Glutamatergic neuron (in vitro differentiated cells): Measurements from ENCODE around the gene FGFR1OP2. TPM values are rescaled to one million over a fixed set of nuclear protein-coding genes. Genes with fewer than 3 reads are reported as not detected.

ENCODE experiments used
- DNase-seq: peaks from one replicate; pipeline ENCODE4 v3.0.0; 2022
- H3K27ac Mint-ChIP-seq: one replicate; pipeline ENCODE4 v1.8.0; 2020; ENCODE audit warnings: mild to moderate bottlenecking, mixed read lengths, inconsistent platforms; ENCODE audit not compliant: unreplicated experiment
- H3K27me3 Mint-ChIP-seq: one replicate; pipeline ENCODE4 v1.8.0; 2020; ENCODE audit warnings: mild to moderate bottlenecking, moderate library complexity, mixed read lengths, inconsistent platforms; ENCODE audit not compliant: unreplicated experiment
- H3K36me3 Mint-ChIP-seq: one replicate; pipeline ENCODE4 v1.8.0; 2020; ENCODE audit warnings: mild to moderate bottlenecking, mixed read lengths, inconsistent platforms; ENCODE audit not compliant: unreplicated experiment
- H3K4me1 Mint-ChIP-seq: one replicate; pipeline ENCODE4 v1.8.0; 2020; ENCODE audit warnings: mild to moderate bottlenecking, low read depth, mixed read lengths, inconsistent platforms; ENCODE audit not compliant: unreplicated experiment
- H3K4me3 Mint-ChIP-seq: one replicate; pipeline ENCODE4 v1.8.0; 2020; ENCODE audit warnings: mild to moderate bottlenecking, mixed read lengths, inconsistent platforms; ENCODE audit not compliant: unreplicated experiment
- H3K9me3 Mint-ChIP-seq: one replicate; pipeline ENCODE4 v1.8.0; 2020; ENCODE audit warnings: mild to moderate bottlenecking, moderate library complexity, mixed read lengths, inconsistent platforms; ENCODE audit not compliant: unreplicated experiment
- total RNA-seq: library from RNA; stranded (reverse); fragmentation: NEBNext Ultra II Directional; extraction: Animal tissue kit (Norgen Biotek cat#: 25700); gene quantifications from one replicate; pipeline ENCODE4 v1.2.1, GENCODE V29; 2021; ENCODE audit not compliant: unreplicated experiment
- TF ChIP-seq, protein P1 (sequence below): fragments of 200-600 bp; sonication (generic); IDR thresholded peaks from one replicate; pipeline ENCODE4 v1.5.0; 2021; ENCODE audit not compliant: partially characterized antibody, unreplicated experiment

The FGFR1OP2 gene
- total RNA-seq, 1 donor from 2014 or later, result 22.1 TPM

DNA sequence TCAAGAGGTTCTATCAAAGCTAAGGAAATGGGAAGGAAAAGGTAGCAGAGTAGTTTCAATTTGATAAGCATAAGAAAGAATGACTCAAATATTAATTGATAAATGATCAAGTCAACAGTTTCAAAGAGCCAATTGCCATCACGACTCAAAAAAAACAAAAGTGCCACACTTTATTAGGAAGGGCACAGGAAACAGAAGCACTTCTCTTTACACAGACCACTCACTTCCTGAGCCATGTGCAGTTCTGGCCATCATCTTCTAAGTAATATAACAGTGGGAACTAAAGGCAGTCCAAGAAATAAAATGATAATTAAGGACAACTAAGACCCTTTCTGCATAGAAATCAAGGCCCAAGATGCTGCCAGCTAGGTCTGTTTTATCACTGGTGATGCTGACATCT lies 62.7 kb downstream of the FGFR1OP2 start:
- TF ChIP-seq, protein P1, sequence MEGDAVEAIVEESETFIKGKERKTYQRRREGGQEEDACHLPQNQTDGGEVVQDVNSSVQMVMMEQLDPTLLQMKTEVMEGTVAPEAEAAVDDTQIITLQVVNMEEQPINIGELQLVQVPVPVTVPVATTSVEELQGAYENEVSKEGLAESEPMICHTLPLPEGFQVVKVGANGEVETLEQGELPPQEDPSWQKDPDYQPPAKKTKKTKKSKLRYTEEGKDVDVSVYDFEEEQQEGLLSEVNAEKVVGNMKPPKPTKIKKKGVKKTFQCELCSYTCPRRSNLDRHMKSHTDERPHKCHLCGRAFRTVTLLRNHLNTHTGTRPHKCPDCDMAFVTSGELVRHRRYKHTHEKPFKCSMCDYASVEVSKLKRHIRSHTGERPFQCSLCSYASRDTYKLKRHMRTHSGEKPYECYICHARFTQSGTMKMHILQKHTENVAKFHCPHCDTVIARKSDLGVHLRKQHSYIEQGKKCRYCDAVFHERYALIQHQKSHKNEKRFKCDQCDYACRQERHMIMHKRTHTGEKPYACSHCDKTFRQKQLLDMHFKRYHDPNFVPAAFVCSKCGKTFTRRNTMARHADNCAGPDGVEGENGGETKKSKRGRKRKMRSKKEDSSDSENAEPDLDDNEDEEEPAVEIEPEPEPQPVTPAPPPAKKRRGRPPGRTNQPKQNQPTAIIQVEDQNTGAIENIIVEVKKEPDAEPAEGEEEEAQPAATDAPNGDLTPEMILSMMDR, result no peak
- H3K27me3 Mint-ChIP-seq, result peaks cover 1% of the 10 kb centered on the region

DNA sequence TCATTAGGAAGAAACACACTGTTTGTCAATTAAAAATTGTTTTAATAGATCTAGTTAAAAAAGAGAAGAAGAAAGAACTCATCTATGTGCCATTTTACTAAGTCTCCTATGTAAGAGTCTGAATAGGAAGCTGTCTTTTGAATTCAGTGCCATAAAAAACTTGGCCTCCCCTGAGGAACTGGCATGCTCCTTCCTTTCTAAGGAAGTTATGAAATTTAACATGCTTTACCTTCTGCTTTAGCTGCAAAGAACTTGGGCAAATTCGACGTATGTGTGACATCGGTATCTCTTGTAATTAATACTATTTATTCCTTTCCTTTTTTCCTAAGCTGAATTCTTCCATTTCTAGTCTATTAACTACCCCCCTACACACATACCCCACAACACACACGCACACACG lies 63.4 kb downstream of the FGFR1OP2 start:
- no peak for DNase-seq
- Mint-ChIP-seq H3K9me3 (no peaks in the 10 kb centered on the region), H3K27ac (no peak overlapping the region), H3K4me1 (peaks cover 7% of the 10 kb centered on the region), H3K36me3 (no peaks in the 10 kb centered on the region), H3K27me3 (peaks cover 1% of the 10 kb centered on the region), H3K4me3 (no peak overlapping the region)
- TF ChIP-seq, protein P1, result no peak

More for the DNA sequence above, 62.7 kb downstream of the FGFR1OP2 start:
- no peak for DNase-seq
- H3K36me3 Mint-ChIP-seq, result no peaks in the 10 kb centered on the region
- no peaks in the 10 kb centered on the region for H3K9me3 Mint-ChIP-seq
- H3K4me1 Mint-ChIP-seq, result peaks cover 7% of the 10 kb centered on the region
- H3K27ac Mint-ChIP-seq, result no peak overlapping the region
- H3K4me3 Mint-ChIP-seq, result no peak overlapping the region

DNA sequence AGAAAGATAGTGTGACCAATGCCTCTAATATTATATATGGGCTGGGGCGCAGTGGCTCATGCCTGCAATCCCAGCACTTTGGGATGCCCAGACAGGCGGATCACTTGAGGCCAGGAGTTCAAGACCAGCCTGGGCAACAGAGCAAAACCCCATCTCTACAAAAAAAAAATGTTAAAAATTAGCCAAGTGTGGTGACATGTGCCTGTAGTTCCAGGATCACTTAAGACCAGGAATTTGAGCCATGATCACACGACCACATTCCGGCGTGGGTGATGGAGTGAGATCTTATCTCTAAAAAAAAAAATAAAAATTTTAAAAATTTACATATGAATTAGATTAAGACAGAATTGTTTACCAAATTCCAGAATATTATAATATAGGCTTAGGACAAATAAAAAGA lies 63.9 kb downstream of the FGFR1OP2 start:
- DNase-seq, result no peak
- Mint-ChIP-seq H3K27ac (no peak overlapping the region), H3K9me3 (no peaks in the 10 kb centered on the region), H3K36me3 (no peaks in the 10 kb centered on the region), H3K27me3 (peaks cover 1% of the 10 kb centered on the region), H3K4me3 (no peak overlapping the region), H3K4me1 (peaks cover 7% of the 10 kb centered on the region)
- TF ChIP-seq, protein P1, result no peak

DNA sequence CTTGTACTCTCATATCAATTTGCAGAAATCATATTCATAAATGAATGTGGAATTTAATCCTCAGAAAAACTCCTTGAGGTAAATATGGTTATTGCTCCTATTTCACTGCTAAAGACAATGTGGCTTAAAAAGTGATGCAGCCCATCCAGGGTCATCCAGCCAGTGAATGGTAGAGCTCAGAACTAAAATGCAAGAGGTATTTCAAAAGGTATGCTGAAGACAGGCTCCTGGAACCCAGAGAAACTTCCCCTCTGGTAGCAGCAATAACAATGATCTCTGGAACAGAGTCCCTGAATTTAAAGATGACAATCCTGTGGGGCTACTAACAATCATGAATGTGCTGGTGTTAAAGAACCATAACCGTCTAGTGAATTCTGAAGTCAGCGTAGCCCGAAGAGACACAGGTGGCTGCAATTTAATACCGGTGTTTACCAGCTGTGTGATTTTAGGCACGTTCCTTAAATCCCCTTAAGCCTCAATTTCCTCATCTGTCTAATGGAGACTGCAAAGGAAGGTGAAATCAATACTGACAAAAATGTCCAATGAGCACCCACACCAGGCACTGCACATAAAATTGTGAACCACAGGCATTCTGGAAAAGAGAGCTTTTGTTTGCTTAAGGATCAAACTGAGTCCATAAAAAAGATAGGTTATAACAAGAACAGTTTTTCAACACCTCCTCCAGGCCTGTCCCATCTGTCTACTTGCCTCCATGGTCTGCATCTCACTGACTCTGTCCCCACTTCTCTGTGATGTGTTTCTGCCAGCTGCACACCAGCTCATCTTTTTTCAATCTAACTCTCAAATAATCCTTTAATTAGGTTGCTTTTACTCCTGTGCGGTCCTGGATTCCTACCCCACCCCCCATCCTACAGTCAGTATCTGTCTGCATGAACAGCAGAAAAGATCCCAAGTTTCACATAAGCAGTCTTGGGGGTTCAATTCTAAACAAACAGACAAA lies 65.4 kb downstream of the FGFR1OP2 start:
- H3K27ac Mint-ChIP-seq, result peak overlapping the region; percentile 44
- TF ChIP-seq, protein P1, result no peak
- H3K9me3 Mint-ChIP-seq, result no peaks in the 10 kb centered on the region
- DNase-seq, result no peak
- no peaks in the 10 kb centered on the region for H3K36me3 Mint-ChIP-seq
- H3K4me3 Mint-ChIP-seq, result peak overlapping the region; percentile 31
- H3K4me1 Mint-ChIP-seq, result peaks cover 7% of the 10 kb centered on the region
- H3K27me3 Mint-ChIP-seq, result no peaks in the 10 kb centered on the region

DNA sequence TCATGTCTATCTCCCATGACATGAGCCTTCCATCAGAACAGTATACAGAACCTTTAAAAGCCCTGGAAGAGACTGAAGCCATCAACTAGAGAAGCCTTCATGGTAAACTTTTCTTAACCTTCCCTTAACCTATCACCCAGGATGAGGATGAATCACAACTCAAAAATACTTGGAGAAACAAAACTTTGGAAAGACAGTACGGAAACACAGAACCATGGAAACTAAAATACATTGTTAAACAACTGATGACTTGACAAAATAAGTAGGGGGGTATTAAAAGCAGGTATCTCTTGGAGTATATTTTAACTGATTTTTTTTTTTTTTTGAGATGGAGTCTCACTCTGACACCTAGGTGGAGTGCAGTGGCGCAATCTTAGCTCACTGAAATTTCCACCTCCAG lies 67.2 kb downstream of the FGFR1OP2 start:
- no peak overlapping the region for H3K27ac Mint-ChIP-seq
- TF ChIP-seq, protein P1, result no peak
- H3K4me3 Mint-ChIP-seq, result no peak overlapping the region
- no peaks in the 10 kb centered on the region for H3K27me3 Mint-ChIP-seq
- H3K4me1 Mint-ChIP-seq, result peaks cover 11% of the 10 kb centered on the region
- no peaks in the 10 kb centered on the region for H3K36me3 Mint-ChIP-seq
- DNase-seq, result no peak
- no peaks in the 10 kb centered on the region for H3K9me3 Mint-ChIP-seq
